Osteoblast (primary cell): ENCODE measurements around the gene UCK1. TPM values are rescaled to one million over a fixed set of nuclear protein-coding genes. Genes with fewer than 3 reads are reported as not detected.

Experiments used
- DNase-seq: peaks from one replicate; pipeline ENCODE4 v3.0.0; 2011; ENCODE audit warnings: low spot score, mixed read lengths; ENCODE audit not compliant: insufficient read length; ENCODE audit errors: missing footprints
- H2AFZ ChIP-seq: 2 replicates; pipeline ENCODE4 v1.6.0; 2011; ENCODE audit warnings: mild to moderate bottlenecking, low read length
- H3K27ac ChIP-seq: 2 replicates; pipeline ENCODE4 v1.5.1; 2011; ENCODE audit warnings: mild to moderate bottlenecking, low read depth, low read length, moderate library complexity
- H3K27me3 ChIP-seq: 2 replicates; pipeline ENCODE4 v1.6.0; 2012; ENCODE audit warnings: mild to moderate bottlenecking, control low read depth, inconsistent platforms, low read length, moderate library complexity; ENCODE audit not compliant: insufficient read depth
- H3K36me3 ChIP-seq: 2 replicates; pipeline ENCODE4 v1.5.1; 2011; ENCODE audit warnings: mild to moderate bottlenecking, low read length, control low read depth, moderate library complexity; ENCODE audit not compliant: insufficient read depth
- H3K4me1 ChIP-seq: 2 replicates; pipeline ENCODE4 v1.5.1; 2011; ENCODE audit warnings: mild to moderate bottlenecking, low read length, control low read depth, moderate library complexity; ENCODE audit not compliant: insufficient read depth
- H3K4me2 ChIP-seq: 2 replicates; pipeline ENCODE4 v1.6.0; 2011; ENCODE audit warnings: mild to moderate bottlenecking, low read length; ENCODE audit not compliant: insufficient read depth
- H3K4me3 ChIP-seq: fragments of 200-600 bp; sonication (generic); 3 replicates; pipeline ENCODE4 v1.5.1; 2012; ENCODE audit warnings: mild to moderate bottlenecking, low read length, inconsistent platforms; ENCODE audit not compliant: insufficient read depth
- H3K79me2 ChIP-seq: 2 replicates; pipeline ENCODE4 v1.6.0; 2012; ENCODE audit warnings: mild to moderate bottlenecking, low read length, control low read depth, inconsistent platforms; ENCODE audit not compliant: insufficient read depth
- H3K9me3 ChIP-seq: 2 replicates; pipeline ENCODE4 v1.5.1; 2011; ENCODE audit warnings: low read depth, low read length, control low read depth
- H4K20me1 ChIP-seq: 2 replicates; pipeline ENCODE4 v1.6.0; 2012; ENCODE audit warnings: mild to moderate bottlenecking, low read length, control low read depth; ENCODE audit not compliant: insufficient read depth
- total RNA-seq: library from RNA; depleted of rRNA; stranded (reverse); fragments of >200 nt; gene quantifications from 2 replicates; pipeline ENCODE4 v1.2.3, GENCODE V29; 2012
- TF ChIP-seq, protein P1 (sequence below): IDR thresholded peaks from 2 replicates; pipeline ENCODE4 v1.5.1; 2011; ENCODE audit warnings: mild to moderate bottlenecking, low read depth, low read length, moderate library complexity; ENCODE audit errors: extremely low read depth

UCK1 gene
- total RNA-seq, 1 donor = 19.5 TPM

- no peak overlapping the region for H3K27ac ChIP-seq
- H4K20me1 ChIP-seq = peaks cover 5% of the 10 kb centered on the region
- H3K9me3 ChIP-seq = no peaks in the 10 kb centered on the region
- DNase-seq = peak; percentile 90
- no peak overlapping the region for H2AFZ ChIP-seq
- H3K36me3 ChIP-seq = peaks cover 73% of the 10 kb centered on the region
- no peak overlapping the region for H3K4me2 ChIP-seq
- H3K27me3 ChIP-seq = no peaks in the 10 kb centered on the region
- H3K79me2 ChIP-seq = peaks cover 4% of the 10 kb centered on the region
- H3K4me1 ChIP-seq = peaks cover 7% of the 10 kb centered on the region
- TF ChIP-seq, protein P1, sequence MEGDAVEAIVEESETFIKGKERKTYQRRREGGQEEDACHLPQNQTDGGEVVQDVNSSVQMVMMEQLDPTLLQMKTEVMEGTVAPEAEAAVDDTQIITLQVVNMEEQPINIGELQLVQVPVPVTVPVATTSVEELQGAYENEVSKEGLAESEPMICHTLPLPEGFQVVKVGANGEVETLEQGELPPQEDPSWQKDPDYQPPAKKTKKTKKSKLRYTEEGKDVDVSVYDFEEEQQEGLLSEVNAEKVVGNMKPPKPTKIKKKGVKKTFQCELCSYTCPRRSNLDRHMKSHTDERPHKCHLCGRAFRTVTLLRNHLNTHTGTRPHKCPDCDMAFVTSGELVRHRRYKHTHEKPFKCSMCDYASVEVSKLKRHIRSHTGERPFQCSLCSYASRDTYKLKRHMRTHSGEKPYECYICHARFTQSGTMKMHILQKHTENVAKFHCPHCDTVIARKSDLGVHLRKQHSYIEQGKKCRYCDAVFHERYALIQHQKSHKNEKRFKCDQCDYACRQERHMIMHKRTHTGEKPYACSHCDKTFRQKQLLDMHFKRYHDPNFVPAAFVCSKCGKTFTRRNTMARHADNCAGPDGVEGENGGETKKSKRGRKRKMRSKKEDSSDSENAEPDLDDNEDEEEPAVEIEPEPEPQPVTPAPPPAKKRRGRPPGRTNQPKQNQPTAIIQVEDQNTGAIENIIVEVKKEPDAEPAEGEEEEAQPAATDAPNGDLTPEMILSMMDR = no peak
- H3K4me3 ChIP-seq = no peak overlapping the region
Observed at GRCh38 chr9:131524665-131525315, 6.3 kb downstream of the UCK1 start.

DNA sequence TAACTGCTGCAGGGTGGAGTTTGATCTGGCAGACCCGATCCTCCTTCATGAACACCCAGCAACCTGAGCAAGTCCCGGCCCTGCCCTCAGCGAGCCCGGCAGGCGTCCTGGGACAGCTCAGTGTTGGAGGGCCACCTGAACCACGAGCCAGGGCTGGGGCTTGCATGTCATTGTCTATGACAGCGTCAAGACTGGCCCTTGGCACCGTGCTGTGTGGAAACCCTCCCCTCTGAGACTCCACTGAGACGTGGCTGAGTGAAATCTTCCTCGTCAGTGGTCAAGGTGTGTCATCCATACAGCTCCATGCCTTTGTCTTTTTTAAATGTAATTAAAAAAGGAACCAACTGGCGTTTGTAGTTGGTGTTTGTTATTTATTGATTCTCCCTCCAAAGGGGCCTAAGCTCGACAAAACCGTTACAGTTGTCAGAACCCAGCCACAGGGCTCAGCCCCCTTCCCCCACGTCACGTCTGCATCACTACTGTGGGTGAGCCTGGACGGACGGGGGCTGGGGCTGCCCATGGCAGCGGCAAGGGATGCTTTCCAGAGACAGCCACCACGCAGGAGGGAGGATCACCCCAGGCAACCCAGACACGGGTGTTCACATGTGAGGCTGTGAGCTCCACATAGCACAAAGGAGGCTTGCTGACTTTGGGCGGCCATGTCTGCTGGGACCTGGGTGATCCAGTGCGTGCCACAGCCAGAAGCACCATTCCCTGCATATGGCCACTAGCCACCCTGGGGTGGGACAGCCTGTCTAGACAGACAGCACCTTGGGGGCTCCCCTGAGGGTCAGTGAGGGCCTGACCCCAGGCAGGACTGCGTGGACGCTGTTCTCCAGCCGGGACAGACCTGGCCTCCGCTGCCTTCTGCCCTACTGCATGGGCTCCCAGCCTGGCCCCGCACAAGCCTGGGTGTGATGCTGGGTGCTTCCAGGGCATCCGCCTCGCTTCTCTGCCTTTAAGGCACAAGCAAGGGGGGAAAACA lies 7.3 kb downstream of the UCK1 start:
- no peaks in the 10 kb centered on the region for H3K79me2 ChIP-seq
- H3K36me3 ChIP-seq = peaks cover 74% of the 10 kb centered on the region
- H4K20me1 ChIP-seq = peaks cover 5% of the 10 kb centered on the region
- peak; percentile 82 for DNase-seq
- TF ChIP-seq, protein P1 = no peak
- H3K9me3 ChIP-seq = no peaks in the 10 kb centered on the region
- H3K4me1 ChIP-seq = peaks cover 6% of the 10 kb centered on the region
- H2AFZ ChIP-seq = no peak overlapping the region
- peak overlapping the region; percentile 36 for H3K27ac ChIP-seq
- H3K4me2 ChIP-seq = no peak overlapping the region
- H3K27me3 ChIP-seq = no peaks in the 10 kb centered on the region
- H3K4me3 ChIP-seq = no peak overlapping the region

DNA sequence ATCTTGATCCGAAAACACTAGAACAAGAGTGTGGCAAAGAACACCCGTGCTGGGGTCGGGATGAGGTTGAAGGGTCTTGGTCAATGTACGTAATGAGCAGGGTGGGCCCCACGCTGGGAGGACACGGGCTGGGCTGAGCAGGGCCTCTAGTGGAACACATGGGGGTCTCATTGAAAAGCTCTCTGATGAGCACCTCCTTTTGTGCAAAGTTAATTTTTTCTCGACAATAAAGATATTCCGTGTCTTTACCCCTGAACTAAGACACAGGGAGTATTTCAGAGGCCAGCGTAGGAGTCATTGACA lies 8.0 kb downstream of the UCK1 start:
- Histone ChIP-seq H4K20me1 (peaks cover 5% of the 10 kb centered on the region), H3K9me3 (no peaks in the 10 kb centered on the region), H3K4me1 (peaks cover 6% of the 10 kb centered on the region), H3K79me2 (no peaks in the 10 kb centered on the region), H3K36me3 (peaks cover 74% of the 10 kb centered on the region), H2AFZ (no peak overlapping the region), H3K27me3 (no peaks in the 10 kb centered on the region), H3K27ac (no peak overlapping the region), H3K4me3 (no peak overlapping the region), H3K4me2 (no peak overlapping the region)
- peak; percentile 54 for DNase-seq
- TF ChIP-seq, protein P1 = no peak
